ENCODE results near the gene MLLT3.
A peak's percentile ranks its signal among the peaks of the same experiment; 100 is the strongest.
"Not testable (repeated sequence)": the region's sequence is repeated elsewhere in the genome, so short reads cannot be mapped to it uniquely, and the experiment has no call there.

The MLLT3 gene

DNA sequence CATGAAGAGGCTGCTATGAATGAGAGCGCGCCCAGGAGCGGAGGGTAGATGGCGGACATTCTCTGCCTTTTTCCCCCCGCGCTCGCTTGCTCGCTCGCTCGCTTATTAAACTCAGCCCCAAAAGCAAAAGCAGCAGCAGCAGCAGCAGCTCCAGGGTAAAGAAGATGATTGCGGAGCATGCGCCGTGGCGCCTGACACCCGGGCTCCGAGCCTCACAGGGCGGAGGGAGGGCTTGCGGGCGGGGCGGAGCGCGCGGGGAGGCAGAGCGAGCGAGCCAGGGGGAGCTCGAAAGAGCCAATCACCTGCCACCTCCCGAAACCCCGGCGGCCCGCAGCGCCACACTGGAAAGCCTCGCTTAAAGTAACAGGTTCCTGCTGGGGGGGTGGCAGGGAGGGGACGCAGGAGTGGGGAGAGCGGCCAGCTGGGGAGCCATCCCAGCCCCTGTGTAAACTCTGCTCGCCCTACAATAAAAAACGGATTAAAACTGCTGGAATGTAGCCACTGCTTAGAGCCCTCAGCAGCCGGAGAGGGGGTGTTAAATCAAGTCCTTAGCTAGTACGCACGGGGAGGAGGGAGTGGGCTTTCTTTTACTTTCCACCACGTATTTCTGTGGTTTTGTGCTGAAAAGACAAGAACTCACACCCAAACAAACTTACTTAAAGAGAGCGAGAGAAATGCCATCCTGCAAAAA, at the start of gene MLLT3:
Gene MLLT3, minus strand, starts transcription at position 170 of the 691 bp plus-strand sequence.
- DNase-seq = peak; percentile 97

GRCh38 chr9:20671635-20672034, 49.3 kb upstream of the MLLT3 start:
- no peak for DNase-seq

DNA sequence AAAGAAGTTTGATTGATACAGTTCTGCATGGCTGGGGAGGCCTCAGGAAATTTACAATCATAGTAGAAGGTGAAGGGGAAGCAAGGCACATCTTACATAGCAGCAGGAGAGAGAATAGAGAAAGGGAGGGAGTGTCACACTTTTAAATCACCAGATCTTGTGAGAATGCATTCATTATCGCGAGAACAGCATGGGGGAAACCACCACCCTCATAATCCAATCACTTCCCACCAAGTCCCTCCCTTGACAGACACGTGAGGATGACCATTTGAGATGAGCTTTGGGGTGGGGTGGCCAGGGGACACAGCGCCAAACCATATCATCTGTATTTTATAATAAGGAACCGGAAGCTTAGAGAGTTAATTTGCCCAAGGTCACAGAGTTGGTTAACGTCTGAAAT, 48.1 kb upstream of the MLLT3 start:
- no peak for DNase-seq

- no peak for DNase-seq
These were observed 42.2 kb upstream of the MLLT3 start for GRCh38 chr9:20664501-20664900.

DNA sequence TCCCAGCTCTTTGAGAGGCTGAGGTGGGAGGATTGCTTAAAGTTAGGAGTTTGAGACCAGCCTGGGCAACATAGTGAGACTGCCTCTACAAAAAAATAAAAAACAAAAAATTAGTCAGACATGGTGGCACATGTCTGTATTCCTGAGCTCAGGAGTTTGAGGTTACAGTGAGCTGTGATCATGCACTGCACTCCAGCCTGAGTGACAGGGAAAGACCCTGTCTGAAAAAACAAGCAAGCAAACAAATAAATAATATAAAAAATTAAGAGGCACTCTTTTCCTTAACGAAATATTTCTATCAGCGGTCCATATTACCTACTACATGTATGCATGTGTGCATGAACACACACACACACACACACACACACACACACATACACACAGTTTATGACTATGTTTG, 40.8 kb upstream of the MLLT3 start:
- no peak for DNase-seq

DNA sequence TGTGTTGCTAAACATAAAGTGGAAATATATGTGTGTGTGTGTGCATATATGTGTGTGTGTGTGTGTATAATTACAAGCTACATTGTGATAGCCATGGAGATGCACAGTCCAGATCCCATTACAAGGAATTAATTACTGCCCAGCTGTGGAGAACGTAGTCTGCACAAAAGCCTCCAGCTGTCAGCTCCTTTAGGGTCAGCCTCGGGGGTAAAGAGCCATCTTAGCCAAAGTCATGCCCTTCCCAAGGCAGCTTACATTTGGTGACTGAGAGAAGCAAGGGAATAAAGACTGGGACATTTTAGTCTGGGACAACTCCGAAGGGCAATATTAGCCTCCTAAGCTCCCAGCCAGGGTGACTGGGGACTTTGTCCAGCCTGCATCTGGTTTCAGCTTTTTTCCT, 39.9 kb upstream of the MLLT3 start:
- DNase-seq = no peak

DNA sequence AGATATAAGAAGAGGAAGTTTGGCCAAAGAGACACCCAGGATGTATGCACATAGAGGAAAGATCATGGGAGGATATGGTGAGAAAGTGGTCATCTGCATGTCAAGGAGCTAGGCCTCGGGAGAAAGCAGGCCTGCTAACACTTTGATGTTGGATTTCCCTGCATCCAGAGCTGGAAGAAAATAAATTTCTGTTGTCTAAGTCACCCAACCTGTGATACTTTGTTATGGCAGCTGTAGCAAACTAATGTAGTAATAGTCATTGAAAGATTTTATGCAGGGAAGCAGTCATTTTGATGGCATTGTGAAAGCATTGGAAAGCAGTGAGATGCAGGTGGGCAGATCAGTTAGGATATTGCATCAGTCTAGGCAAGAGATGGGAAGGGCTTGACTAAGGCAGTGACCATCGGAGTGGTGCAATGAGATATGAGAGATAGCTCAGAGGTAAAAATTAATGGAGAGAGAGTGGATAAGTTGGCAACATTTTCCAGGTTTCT, 37.2 kb upstream of the MLLT3 start:
- DNase-seq = no peak

DNA sequence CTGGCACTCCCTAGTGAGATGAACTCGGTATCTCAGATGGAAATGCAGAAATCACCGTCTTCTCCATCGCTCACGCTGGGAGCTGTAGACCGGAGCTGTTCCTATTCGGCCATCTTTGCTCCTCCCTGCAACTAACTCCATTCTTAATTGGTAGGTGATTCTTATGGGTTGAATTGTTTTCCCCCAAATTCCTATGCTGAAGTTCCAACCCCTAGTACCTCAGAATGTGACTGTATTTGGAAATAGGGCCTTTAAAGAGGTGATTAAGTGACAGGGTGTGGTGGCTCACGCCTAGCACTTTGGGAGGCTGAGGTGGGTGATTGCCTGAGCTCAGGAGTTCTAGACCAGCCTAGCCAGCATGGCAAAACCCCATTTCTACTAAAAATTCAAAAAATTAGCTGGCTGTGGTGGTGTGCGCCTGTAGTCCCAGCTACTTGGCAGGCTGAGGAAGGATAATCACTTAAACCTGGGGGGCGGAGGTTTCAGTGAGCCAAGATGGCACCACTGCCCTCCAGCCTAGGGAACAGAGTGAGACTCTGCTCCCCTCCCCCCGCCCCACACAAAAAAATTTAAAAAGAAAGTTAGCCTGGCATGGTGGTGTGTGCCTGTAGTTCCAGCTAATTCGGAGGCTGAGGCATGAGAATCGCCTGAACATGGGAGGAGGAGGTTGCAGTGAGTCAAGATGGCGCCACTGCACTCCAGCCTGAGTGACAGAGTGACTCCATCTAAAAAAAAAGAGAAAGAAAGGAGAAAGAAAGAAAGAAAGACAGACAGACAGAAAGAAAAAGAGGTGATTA, 36.6 kb upstream of the MLLT3 start:
- no peak for DNase-seq

DNA sequence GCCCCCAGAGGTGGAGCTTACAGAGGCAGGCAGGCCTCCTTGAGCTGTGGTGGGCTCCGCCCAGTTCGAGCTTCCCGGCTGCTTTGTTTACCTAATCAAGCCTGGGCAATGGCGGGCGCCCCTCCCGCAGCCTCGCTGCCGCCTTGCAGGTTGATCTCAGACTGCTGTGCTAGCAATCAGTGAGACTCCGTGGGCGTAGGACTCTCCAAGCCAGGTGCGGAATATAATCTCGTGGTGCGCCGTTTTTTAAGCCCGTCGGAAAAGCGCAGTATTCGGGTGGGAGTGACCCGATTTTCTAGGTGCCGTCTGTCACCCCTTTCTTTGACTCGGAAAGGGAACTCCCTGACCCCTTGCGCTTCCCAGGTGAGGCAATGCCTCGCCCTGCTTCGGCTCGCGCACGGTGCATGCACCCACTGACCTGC, 36.0 kb upstream of the MLLT3 start:
- DNase-seq = not testable (repeated sequence)

DNA sequence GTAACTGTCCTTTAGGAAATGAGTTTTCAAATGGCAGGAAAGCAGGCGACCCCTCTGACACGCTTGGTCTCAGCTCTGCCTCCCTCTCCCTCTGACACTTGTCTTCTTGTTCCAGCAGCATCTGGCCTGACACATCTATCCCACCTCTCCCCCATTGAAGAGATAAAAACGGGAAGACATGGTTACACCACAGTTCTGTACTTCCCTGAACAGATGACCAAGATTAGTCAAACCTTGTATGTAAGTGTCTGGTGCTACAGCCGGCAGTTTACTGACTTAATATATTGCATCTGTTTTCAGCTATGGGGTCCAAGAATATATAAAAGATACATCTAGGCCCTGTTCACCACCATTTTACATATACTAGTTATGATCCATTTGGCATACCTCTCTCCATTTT, 29.6 kb upstream of the MLLT3 start:
- DNase-seq = no peak

DNA sequence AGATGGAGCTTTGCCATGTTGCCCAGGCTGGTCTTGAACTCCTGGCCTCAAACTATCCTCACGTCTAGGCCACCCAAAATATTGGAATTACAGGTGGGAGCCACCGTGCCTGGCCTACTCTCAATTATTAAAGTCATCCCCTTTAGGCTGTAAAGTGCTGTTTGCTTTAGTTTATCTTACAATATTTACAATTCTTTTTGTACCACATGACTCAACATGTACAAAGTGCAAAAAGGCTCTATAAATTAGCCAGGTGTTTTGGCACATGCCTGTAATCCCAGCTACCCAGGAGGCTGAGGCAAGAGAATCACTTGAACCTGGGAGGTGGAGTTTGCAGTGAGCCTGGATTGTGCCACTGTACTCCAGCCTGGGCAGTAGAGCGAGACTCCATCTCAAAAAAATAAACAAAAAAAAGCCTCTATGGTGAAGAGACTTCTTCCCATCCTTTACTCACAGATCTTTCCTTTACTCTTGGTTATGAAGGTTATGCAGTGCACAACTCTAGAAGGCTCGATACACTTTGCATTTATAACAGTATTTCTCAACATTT, 28.5 kb upstream of the MLLT3 start:
- DNase-seq = no peak

GRCh38 chr9:20650313-20650712, 28.0 kb upstream of the MLLT3 start:
- DNase-seq = no peak

GRCh38 chr9:20649381-20649780, 27.1 kb upstream of the MLLT3 start:
- DNase-seq = no peak

GRCh38 chr9:20646656-20647055, 24.4 kb upstream of the MLLT3 start:
- DNase-seq = no peak

- DNase-seq = no peak
These were observed 21.4 kb upstream of the MLLT3 start for GRCh38 chr9:20643660-20644059.

DNA sequence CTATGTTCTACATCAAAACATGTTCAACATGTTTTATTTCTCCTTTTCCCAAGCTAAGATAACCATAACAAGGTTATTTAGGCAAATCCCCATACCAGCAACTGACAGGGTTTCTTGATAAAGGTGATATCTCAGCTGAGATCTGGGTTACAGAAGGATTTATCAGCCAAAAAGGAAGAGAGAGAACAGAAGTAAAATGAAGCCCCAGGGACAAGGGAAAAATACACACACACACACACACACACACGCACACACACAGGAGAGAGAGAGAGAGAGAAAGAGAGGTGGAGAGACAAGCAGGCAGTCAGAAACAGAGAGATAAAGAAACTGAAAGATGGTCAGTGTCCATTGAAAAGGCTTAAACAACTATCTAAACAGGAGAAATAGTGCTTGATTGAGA, 19.7 kb upstream of the MLLT3 start:
- no peak for DNase-seq

GRCh38 chr9:20640331-20641187, 18.3 kb upstream of the MLLT3 start:
- DNase-seq = peak; percentile 46

- no peak for DNase-seq
These were observed 14.7 kb upstream of the MLLT3 start for GRCh38 chr9:20636888-20637440.

- no peak for DNase-seq
These were observed 12.6 kb upstream of the MLLT3 start for GRCh38 chr9:20634895-20635294.

DNA sequence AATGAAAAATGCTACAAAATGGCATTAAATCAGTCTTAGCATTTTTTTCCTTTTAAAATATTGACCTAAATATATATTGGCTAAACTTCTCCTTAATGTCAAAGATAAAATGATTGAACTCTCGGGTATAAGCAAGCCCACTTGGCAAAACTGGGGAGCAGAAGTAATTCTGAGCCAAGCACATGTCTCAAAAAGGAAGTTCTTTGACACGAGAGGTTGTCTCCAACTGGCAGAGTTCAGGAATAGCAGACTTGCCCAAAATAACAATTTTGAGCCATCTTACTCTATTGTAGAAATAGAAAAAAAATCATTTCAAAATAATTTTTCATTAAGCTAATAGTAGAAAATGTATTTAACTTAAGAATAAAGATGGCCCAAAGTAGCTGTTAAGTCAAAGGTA, 10.4 kb upstream of the MLLT3 start:
- DNase-seq = no peak

- DNase-seq = no peak
These were observed 8.1 kb upstream of the MLLT3 start for GRCh38 chr9:20630241-20630943.

GRCh38 chr9:20625003-20625349, 2.7 kb upstream of the MLLT3 start:
- no peak for DNase-seq

Data from EL (cell line).